ENCODE measurements around the gene COPG1. TPM values are rescaled to one million over a fixed set of nuclear protein-coding genes. Genes with fewer than 3 reads are reported as not detected.

The COPG1 gene
- total and polyA plus RNA-seq, 9 donors = 49.2 to 147 (median 115) TPM

GRCh38 chr3:129281726-129282125, 32.3 kb downstream of the COPG1 start:
- no peaks in the 10 kb centered on the region for H3K27me3 ChIP-seq
- TF ChIP-seq EP300 (IDR thresholded peaks at IDR 0.05) = no peak
- TF ChIP-seq CTCF (IDR thresholded peaks at IDR 0.05) = no peak
- TF ChIP-seq POLR2A (IDR thresholded peaks at IDR 0.05) = no peak
- 84 to 90% (median 89%) methylated on average over 5 of the region's 5 CpGs for WGBS, 3 donors
- H3K27ac ChIP-seq = no peak overlapping the region
- no peak for DNase-seq
- intact Hi-C loops (cut with DNase I) = no loop called here
- no peaks in the 10 kb centered on the region for H3K36me3 ChIP-seq
- no peak overlapping the region for H3K4me3 ChIP-seq
- H3K4me1 ChIP-seq (ENCODE audit: insufficient read depth) = peaks cover 2% of the 10 kb centered on the region
- H3K9me3 ChIP-seq = no peaks in the 10 kb centered on the region

- no peak overlapping the region for H3K27ac ChIP-seq
- TF ChIP-seq POLR2A (IDR thresholded peaks at IDR 0.05) (no peak), EP300 (IDR thresholded peaks at IDR 0.05) (no peak)
- H3K36me3 ChIP-seq = no peaks in the 10 kb centered on the region
- H3K4me1 ChIP-seq (ENCODE audit: insufficient read depth) = peaks cover 2% of the 10 kb centered on the region
- intact Hi-C loops (cut with DNase I) = no loop called here
- DNase-seq = no peak
- no peak overlapping the region for H3K4me3 ChIP-seq
- no peaks in the 10 kb centered on the region for H3K9me3 ChIP-seq
- H3K27me3 ChIP-seq = no peaks in the 10 kb centered on the region
- WGBS, 3 donors = 61 to 74% (median 71%) methylated on average over 6 of the region's 6 CpGs
These were observed 33.4 kb downstream of the COPG1 start for GRCh38 chr3:129282727-129283327.

GRCh38 chr3:129286081-129286480, 36.7 kb downstream of the COPG1 start:
- Histone ChIP-seq H3K27ac (no peak overlapping the region), H3K4me3 (no peak overlapping the region), H3K36me3 (no peaks in the 10 kb centered on the region), H3K27me3 (no peaks in the 10 kb centered on the region), H3K9me3 (no peaks in the 10 kb centered on the region), H3K4me1 (ENCODE audit: insufficient read depth) (no peaks in the 10 kb centered on the region)
- WGBS, 3 donors = 75 to 92% (median 84%) methylated on average over 2 of the region's 2 CpGs
- TF ChIP-seq CTCF (IDR thresholded peaks at IDR 0.05) (no peak), POLR2A (IDR thresholded peaks at IDR 0.05) (no peak), EP300 (IDR thresholded peaks at IDR 0.05) (no peak)
- DNase-seq = no peak
- intact Hi-C loops (cut with DNase I) = no loop called here

- 70 to 77% (median 72%) methylated on average over 3 of the region's 3 CpGs for WGBS, 3 donors
- H3K4me3 ChIP-seq = no peak overlapping the region
- no peak for TF ChIP-seq EP300 (IDR thresholded peaks at IDR 0.05)
- TF ChIP-seq CTCF (IDR thresholded peaks at IDR 0.05) = no peak
- TF ChIP-seq POLR2A (IDR thresholded peaks at IDR 0.05) = no peak
- no peak for DNase-seq
- no peak overlapping the region for H3K27ac ChIP-seq
- H3K36me3 ChIP-seq = no peaks in the 10 kb centered on the region
- no peaks in the 10 kb centered on the region for H3K4me1 ChIP-seq (ENCODE audit: insufficient read depth)
- no peaks in the 10 kb centered on the region for H3K27me3 ChIP-seq
- intact Hi-C loops (cut with DNase I) = no loop called here
- H3K9me3 ChIP-seq = no peaks in the 10 kb centered on the region
These were observed 39.0 kb downstream of the COPG1 start for GRCh38 chr3:129288446-129288845.

- no peaks in the 10 kb centered on the region for H3K27me3 ChIP-seq
- intact Hi-C loops (cut with DNase I) = no loop called here
- no peak for DNase-seq
- TF ChIP-seq EP300 (IDR thresholded peaks at IDR 0.05) = no peak
- TF ChIP-seq CTCF (IDR thresholded peaks at IDR 0.05) = no peak
- TF ChIP-seq POLR2A (IDR thresholded peaks at IDR 0.05) = no peak
- H3K36me3 ChIP-seq = no peaks in the 10 kb centered on the region
- no peak overlapping the region for H3K4me3 ChIP-seq
- H3K9me3 ChIP-seq = no peaks in the 10 kb centered on the region
- 79 to 92% (median 85%) methylated on average over 6 of the region's 6 CpGs for WGBS, 3 donors
- no peaks in the 10 kb centered on the region for H3K4me1 ChIP-seq (ENCODE audit: insufficient read depth)
- H3K27ac ChIP-seq = no peak overlapping the region
These were observed 40.0 kb downstream of the COPG1 start for GRCh38 chr3:129289201-129289921.
